ENCODE data around the gene COMMD3.
"Not testable (repeated sequence)": the region's sequence is repeated elsewhere in the genome, so short reads cannot be mapped to it uniquely, and the experiment has no call there.

The COMMD3 gene

GRCh38 chr10:22316286-22317075 is at the start of gene COMMD3:
TSS of gene COMMD3 (plus strand) at chr10:22316388. CDS start at chr10:22316418, 30 bp downstream.
- peak; percentile 45 for DNase-seq (ENCODE audit: low read depth)

GRCh38 chr10:22268503-22268902 is 47.7 kb upstream of the COMMD3 start:
- no peak for DNase-seq (ENCODE audit: low read depth)

GRCh38 chr10:22271786-22272185 is 44.4 kb upstream of the COMMD3 start:
- DNase-seq (ENCODE audit: low read depth): no peak

GRCh38 chr10:22278441-22278782 is 37.8 kb upstream of the COMMD3 start:
- no peak for DNase-seq (ENCODE audit: low read depth)

- DNase-seq (ENCODE audit: low read depth): no peak
Measured at GRCh38 chr10:22280078-22280477, 36.1 kb upstream of the COMMD3 start.

- no peak for DNase-seq (ENCODE audit: low read depth)
Measured at GRCh38 chr10:22285130-22285529, 31.1 kb upstream of the COMMD3 start.

- DNase-seq (ENCODE audit: low read depth): no peak
Measured at GRCh38 chr10:22293747-22294404, 22.3 kb upstream of the COMMD3 start.

- no peak for DNase-seq (ENCODE audit: low read depth)
Measured at GRCh38 chr10:22294694-22295093, 21.5 kb upstream of the COMMD3 start.

- DNase-seq (ENCODE audit: low read depth): no peak
Measured at GRCh38 chr10:22301193-22301592, 15.0 kb upstream of the COMMD3 start.

- no peak for DNase-seq (ENCODE audit: low read depth)
Measured at GRCh38 chr10:22303461-22303860, 12.7 kb upstream of the COMMD3 start.

GRCh38 chr10:22305721-22306120 is 10.5 kb upstream of the COMMD3 start:
- no peak for DNase-seq (ENCODE audit: low read depth)

- no peak for DNase-seq (ENCODE audit: low read depth)
Measured at GRCh38 chr10:22308390-22308789, 7.8 kb upstream of the COMMD3 start.

- DNase-seq (ENCODE audit: low read depth): no peak
Measured at GRCh38 chr10:22309180-22310000, 6.8 kb upstream of the COMMD3 start.

- not testable (repeated sequence) for DNase-seq (ENCODE audit: low read depth)
Measured at GRCh38 chr10:22310012-22310411, 6.2 kb upstream of the COMMD3 start.

GRCh38 chr10:22310928-22311327 is 5.3 kb upstream of the COMMD3 start:
- DNase-seq (ENCODE audit: low read depth): no peak

GRCh38 chr10:22314852-22315251 is 1.3 kb upstream of the COMMD3 start:
- DNase-seq (ENCODE audit: low read depth): no peak

- no peak for DNase-seq (ENCODE audit: low read depth)
Measured at GRCh38 chr10:22315455-22316285, 518 bp upstream of the COMMD3 start.

GRCh38 chr10:22317076-22317370 is 835 bp downstream of the COMMD3 start:
- DNase-seq (ENCODE audit: low read depth): no peak

GRCh38 chr10:22317771-22318565 is 1.8 kb downstream of the COMMD3 start:
- DNase-seq (ENCODE audit: low read depth): no peak

GRCh38 chr10:22318772-22319171 is 2.6 kb downstream of the COMMD3 start:
- no peak for DNase-seq (ENCODE audit: low read depth)

GRCh38 chr10:22319547-22319979 is 3.4 kb downstream of the COMMD3 start:
- DNase-seq (ENCODE audit: low read depth): no peak

Data from CMK (cell line).